HG02798 (cell line): Measurements from ENCODE around the gene VWC2.
"Not testable (repeated sequence)": the region's sequence is repeated elsewhere in the genome, so short reads cannot be mapped to it uniquely, and the experiment has no call there.

ENCODE experiments used
- ATAC-seq: cut with Tn5 transposase; IDR thresholded peaks from one replicate; pipeline ENCODE4 v1.9.1; 2021; ENCODE audit warnings: mild to moderate bottlenecking; ENCODE audit not compliant: unreplicated experiment, poor library complexity

VWC2 gene

GRCh38 chr7:49848211-49848841 lies 74.9 kb downstream of the VWC2 start:
- no peak for ATAC-seq

- no peak for ATAC-seq
Observed at GRCh38 chr7:49850921-49851613, 77.6 kb downstream of the VWC2 start.

DNA sequence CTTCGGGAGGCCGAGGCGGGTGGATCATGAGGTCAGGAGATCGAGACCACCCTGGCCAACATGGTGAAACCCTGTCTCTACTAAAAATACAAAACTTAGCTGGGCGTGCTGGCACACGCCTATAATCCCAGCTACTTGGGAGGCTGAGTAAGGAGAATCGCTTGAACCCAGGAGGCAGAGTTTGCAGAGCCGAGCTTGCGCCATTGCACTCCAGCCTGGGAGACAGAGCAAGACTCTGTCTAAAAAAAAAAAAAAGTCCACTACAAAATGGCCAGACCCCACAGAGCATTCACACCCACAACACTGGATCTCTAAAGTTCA lies 78.1 kb downstream of the VWC2 start:
- not testable (repeated sequence) for ATAC-seq

GRCh38 chr7:49852619-49853462 lies 79.4 kb downstream of the VWC2 start:
- peak; percentile 85 for ATAC-seq

DNA sequence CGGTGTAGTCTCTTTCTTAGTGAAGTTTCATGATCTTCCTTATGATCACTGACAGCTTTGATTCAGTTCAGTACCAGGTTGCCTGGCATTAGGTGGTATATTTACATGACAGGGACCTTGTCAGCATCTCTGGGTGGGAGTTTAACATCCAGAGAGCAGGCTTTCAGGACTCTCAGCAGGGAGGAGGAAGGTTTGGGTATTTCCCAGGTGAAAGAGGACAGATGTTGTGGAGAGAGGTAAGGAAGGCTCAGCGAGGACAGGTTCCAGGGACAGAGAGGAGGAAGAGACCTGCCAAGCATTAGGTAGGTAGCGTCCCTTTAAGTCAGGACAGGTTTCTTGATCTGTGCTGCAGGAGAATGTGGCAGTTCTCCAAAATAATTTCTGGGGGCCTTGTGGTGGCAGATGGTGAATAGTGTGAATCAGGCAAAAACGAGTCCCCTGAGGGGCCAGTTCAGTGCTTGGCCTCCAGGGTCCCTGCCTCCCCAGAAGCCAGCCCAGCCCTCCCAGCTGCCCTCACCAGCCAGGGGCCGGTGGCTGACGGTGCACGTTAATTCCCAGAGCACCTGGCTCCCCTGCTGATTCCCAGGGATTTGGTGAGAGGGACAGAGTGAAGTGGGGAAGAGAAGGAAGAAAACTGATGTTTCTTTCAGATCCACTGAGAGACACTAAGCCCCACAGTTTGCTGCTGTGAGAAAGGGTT lies 82.0 kb downstream of the VWC2 start:
- ATAC-seq = no peak

GRCh38 chr7:49860293-49860692 lies 86.9 kb downstream of the VWC2 start:
- no peak for ATAC-seq

DNA sequence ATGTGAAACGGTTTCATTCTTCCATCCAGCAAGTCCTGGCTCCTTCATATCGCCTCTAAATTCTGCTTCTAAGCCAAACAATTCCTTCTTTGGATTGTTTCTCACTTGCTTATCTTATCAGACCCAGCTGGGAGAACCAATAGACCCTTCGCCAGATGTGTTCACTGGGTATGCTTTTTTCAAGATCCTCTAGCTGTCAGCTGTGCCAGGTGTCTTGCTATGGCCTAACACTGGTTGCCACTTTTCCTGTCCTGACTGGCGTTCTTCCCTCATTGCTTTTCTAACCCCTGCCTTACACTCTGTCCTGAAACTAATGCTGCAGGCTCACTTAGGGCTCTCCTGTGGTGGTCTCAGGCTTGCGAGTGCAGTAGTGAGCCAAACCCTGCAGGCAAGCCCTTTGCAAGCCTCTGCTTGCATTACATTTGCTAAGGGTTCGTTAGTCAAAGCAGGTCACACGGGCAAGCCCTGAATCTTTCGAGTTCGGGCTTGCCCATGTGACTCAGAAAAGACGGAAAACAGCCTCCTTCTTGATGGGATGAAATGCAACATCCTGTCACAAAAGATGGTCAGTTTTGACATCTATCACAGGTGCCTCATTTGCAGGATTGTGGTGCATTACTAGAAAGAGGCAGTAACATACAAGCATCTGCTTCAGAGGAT lies 92.8 kb downstream of the VWC2 start:
- ATAC-seq = no peak

DNA sequence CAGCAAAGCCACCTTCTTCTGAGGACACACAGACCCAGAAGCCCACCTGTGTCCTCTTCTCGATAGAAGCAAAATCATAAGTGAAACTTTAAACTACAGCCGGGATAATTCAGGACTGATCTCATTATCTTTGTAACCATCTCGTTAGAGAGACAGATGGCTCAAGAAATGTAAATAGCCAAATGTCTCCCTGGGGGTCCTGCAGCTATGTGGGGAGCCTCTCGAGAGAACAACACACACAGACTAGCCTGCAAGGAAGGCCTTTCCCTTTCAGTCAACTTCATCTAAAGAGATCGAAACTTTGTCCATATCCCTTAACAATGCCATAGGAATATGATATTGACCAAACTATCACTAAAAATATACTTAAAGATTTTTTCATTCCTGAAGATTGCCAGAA lies 93.5 kb downstream of the VWC2 start:
- ATAC-seq = no peak

DNA sequence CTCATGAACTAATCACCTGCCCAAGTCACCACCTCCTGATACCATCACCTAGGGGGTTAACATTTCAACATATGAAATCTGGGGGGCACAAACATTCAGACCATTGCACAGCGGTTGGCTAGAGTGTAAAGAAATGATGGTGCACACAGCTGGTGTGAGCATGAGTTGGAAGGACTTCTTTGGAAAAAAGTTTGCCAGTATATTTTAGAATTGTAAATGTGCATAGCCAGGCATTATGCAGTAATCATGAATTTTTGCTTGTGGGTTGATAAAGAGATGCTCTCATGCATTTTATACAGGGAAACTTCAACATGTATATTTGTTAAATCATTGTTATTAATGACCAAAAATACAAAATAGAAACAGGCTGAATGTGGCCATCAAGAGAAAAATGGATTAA lies 100.0 kb downstream of the VWC2 start:
- ATAC-seq = no peak

- no peak for ATAC-seq
Observed at GRCh38 chr7:49875336-49875735, 101.9 kb downstream of the VWC2 start.

DNA sequence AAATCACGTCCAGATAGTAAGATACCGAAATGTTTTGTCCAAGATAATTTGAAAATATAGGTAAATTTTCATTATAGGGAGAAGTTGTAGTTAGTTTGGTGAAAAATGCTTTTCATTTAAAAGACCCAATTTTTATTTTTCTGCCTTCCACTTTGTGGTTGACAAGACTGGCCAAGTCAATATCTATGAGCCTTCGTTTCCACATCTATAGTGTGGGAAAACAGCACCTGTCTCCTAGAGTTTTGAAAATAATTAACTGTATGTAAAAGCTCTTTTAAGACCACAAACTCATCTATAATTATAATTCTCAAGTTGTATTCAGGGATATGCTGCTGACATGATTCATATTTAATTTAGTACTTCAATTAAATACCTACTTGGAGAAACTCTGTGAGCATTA lies 102.8 kb downstream of the VWC2 start:
- no peak for ATAC-seq

DNA sequence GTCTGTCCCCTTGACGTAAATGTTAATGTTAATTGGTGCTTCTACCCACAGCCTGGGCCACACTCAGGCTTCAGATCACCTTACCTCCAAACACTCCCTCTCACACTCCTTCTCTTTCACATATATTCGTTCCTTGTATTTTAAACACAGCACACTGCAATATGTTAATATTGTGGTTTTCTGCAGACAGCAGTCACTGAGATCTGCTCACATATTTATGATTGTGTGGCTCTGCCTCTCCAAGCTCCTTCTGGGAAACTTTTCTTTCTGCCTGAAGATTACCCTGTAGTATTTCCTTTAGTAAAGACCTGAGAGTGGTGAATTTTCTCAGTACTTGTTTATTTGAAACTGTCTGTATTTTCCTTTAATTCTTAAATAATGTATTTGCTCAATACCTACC lies 104.7 kb downstream of the VWC2 start:
- ATAC-seq = no peak

- no peak for ATAC-seq
Observed at GRCh38 chr7:49878627-49879026, 105.2 kb downstream of the VWC2 start.

DNA sequence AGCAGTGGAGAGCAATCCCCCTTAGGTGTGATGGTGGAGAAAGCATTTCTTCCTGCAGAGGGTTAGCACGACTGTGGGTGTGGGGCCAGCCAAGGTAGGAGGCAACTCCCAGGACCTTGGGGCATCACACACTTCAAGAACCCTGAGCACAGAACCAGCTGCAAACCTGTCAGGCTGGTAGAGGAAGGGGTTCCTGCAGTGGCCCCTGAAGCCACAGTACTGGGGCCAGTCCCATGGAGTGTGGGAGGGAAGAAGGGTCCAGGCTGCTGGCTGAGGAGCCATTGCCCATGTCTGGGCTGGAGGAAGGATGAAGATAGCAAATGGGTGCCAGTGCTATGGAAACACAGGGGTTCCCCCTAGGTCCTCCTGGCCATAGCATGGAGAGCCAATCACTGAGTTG lies 110.5 kb downstream of the VWC2 start:
- no peak for ATAC-seq

DNA sequence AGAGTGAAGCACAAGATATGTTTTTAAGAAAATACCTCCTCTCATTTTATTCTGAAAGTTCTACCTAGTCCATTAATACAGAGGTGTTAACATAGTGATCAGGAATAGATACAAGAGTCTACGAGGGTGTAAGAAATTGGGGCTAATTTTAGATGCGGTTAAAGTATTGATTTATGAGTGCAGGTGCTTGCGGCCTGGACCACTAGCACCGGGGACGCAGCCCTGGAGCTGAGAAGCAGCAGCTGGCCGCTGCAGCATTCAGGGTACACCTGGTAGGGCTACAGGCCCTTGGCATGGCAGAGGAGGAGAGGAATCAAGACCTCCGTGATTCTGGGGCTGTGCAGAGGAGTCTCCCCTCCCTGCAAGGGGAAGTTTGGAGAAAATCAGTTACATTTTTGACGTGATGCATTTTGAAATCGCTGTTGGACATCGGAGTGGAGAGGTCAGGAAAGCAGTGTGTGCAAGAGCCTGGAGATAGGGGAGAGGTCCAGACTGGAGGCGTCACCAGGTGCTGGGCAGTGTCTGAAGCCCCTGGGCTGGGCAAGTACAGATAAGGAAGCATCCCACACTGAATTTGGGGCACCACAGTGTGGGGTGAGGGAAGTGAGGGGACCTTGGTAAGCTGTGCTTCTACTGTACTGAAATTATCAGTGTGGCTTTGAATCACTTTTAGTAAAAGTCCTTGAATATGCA lies 112.3 kb downstream of the VWC2 start:
- peak; percentile 73 for ATAC-seq

DNA sequence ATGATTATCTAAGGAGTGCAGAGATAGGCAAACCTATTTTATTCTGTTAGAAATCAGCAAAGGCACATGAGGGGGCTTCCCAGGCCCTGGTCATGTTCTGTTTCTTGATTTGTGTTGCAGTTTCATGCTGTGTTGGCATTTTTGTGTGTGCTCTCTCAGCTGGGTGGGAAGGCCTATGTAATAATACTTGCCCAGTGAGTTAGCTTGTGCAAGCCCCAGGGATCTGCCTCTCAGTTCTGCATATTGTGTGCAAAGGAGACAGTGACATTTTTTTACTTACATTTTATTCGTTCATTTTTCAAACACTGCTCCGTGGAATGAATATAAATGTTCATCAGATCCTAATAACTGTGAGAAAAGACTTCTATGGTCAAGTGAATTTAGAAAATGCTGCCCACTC lies 119.0 kb downstream of the VWC2 start:
- ATAC-seq = no peak

DNA sequence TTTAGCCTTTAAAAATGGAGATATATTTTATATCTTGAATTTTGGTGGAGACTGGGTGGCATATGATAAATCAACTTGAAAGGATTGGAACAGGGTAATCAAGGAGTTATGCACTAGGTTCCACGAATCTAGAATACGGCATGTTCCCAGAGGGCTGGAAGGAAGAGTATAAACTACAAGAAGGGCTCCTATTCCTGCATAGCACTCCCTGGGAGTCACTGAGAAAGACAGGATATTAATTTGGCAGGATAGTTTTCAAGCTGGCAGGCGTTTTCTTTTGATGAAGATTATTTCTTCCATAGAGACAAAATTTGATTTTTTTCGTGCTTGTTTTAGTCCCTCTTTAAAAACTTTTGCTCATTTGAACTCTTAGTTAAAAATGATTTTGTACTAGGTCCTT lies 119.7 kb downstream of the VWC2 start:
- no peak for ATAC-seq

GRCh38 chr7:49894543-49894942 lies 121.1 kb downstream of the VWC2 start:
- ATAC-seq = no peak

GRCh38 chr7:49911909-49912308 lies 138.5 kb downstream of the VWC2 start:
- no peak for ATAC-seq

DNA sequence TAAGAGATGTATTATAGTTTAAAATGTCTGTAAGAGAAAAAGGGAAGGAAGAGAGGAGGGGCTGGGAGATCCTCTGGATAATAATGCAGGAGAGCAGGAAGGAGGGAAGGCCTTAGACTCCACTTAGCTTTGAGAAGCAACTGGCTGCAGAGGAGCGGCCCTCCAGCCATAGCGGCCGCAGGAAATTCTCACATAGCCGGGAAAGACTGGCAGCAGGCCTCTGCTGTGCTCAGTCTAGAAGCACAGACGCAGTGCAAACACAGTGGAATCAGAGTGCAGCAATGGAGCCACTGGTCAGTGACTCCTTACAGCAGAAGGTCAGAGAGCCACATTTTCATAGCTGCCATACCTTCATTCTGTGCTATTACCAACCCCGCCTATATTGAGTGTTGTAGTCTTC lies 153.3 kb downstream of the VWC2 start:
- ATAC-seq = no peak
